ENCODE measurements around the gene PAX5. TPM values are rescaled to one million over a fixed set of nuclear protein-coding genes. Genes with fewer than 3 reads are reported as not detected.

PAX5 gene
- total RNA-seq, 1 donor from 2014 or later = 24.3 TPM

GRCh38 chr9:37031081-37031480 lies 3.0 kb downstream of the PAX5 start:
- Mint-ChIP-seq H3K36me3 (ENCODE audit: unreplicated experiment) (peaks cover 3% of the 10 kb centered on the region), H3K27me3 (ENCODE audit: unreplicated experiment) (peaks cover 16% of the 10 kb centered on the region), H3K4me1 (ENCODE audit: low read depth, unreplicated experiment) (peaks cover 17% of the 10 kb centered on the region), H3K4me3 (ENCODE audit: unreplicated experiment) (no peak overlapping the region), H3K9me3 (ENCODE audit: unreplicated experiment) (peaks cover 7% of the 10 kb centered on the region), H3K27ac (ENCODE audit: unreplicated experiment) (no peak overlapping the region)
- no peak for TF ChIP-seq CTCF (IDR thresholded peaks at IDR 0.05; ENCODE audit: partially characterized antibody, unreplicated experiment)
- no peak for DNase-seq

GRCh38 chr9:37030611-37030939 lies 3.5 kb downstream of the PAX5 start:
- H3K27ac Mint-ChIP-seq (ENCODE audit: unreplicated experiment) = peak overlapping the region; percentile 12

DNA sequence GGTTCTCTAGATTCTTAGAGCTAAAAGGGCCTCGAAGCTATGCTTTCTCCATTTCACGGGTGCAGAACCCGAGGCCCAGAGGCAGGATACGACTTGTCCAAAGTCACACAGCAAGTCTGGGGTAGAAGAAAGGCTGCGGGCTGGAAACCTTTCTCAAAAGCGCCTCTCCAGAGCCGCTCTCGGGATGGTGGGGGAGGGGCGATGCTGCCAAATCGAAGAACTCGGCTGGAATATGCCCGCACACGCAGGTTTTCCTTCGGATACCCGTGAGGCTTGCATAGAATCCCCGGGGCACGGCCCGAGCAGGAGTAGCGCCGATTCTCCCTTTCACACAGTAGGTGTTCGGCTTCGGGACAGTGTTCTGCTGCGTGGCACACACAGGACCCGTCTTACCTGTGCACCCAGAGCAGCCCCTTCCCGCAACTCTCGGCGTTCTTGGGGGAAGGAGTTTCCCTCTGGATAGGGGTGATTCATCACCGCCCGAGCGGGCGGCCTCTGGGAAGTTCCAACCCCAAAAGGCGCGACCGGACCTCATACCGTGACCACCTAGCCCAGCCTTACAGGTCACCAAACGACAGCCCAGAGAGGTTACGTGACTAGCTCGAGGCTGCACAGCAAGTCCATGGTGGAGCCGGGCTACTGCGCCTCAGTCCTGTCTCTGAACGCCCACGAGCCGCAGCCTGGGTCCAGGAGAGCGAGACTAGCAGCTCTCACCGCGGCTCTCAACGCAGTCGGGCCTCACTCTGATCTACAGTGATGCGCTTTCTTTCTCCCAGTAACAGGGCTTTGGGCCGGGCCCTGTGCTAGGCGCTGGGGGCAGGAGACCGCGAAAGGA lies 4.1 kb downstream of the PAX5 start:
- TF ChIP-seq CTCF (IDR thresholded peaks at IDR 0.05; ENCODE audit: partially characterized antibody, unreplicated experiment) = no peak
- Mint-ChIP-seq H3K27me3 (ENCODE audit: unreplicated experiment) (peaks cover 12% of the 10 kb centered on the region), H3K4me1 (ENCODE audit: low read depth, unreplicated experiment) (peaks cover 14% of the 10 kb centered on the region), H3K27ac (ENCODE audit: unreplicated experiment) (peak overlapping the region; percentile 94), H3K4me3 (ENCODE audit: unreplicated experiment) (peak overlapping the region; percentile 86), H3K9me3 (ENCODE audit: unreplicated experiment) (peaks cover 2% of the 10 kb centered on the region), H3K36me3 (ENCODE audit: unreplicated experiment) (no peaks in the 10 kb centered on the region)
- peak; percentile 67 for DNase-seq

More at GRCh38 chr9:37030611-37030939, 3.5 kb downstream of the PAX5 start:
- Mint-ChIP-seq H3K27me3 (ENCODE audit: unreplicated experiment) (peaks cover 12% of the 10 kb centered on the region), H3K4me3 (ENCODE audit: unreplicated experiment) (peak overlapping the region; percentile 57), H3K4me1 (ENCODE audit: low read depth, unreplicated experiment) (peaks cover 15% of the 10 kb centered on the region), H3K9me3 (ENCODE audit: unreplicated experiment) (peaks cover 4% of the 10 kb centered on the region), H3K36me3 (ENCODE audit: unreplicated experiment) (no peaks in the 10 kb centered on the region)
- TF ChIP-seq CTCF (IDR thresholded peaks at IDR 0.05; ENCODE audit: partially characterized antibody, unreplicated experiment) = no peak
- no peak for DNase-seq

DNA sequence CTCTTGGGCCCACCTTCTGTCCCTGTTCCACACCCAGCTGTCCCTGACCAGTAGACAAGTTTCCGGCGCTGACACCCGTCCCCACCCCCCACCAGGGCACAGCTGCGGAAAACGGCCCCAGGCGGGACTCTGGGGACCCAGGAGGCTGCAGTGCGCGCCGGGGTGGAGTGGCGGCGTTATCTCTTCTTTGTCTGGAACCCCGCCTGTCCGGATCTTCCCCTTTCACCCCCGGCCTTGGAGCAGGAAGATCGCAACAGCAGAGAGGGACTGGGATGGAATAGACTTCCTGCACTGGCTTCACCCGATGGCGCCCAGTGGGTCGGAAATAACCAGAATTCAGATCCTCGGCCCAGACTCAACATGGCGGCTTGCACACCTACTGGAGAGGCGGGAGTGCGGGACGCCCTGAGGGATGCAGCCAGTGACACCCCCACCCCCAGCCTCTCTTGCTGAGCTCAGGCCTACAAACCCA lies 4.7 kb downstream of the PAX5 start:
- peaks cover 10% of the 10 kb centered on the region for H3K27me3 Mint-ChIP-seq (ENCODE audit: unreplicated experiment)
- H3K36me3 Mint-ChIP-seq (ENCODE audit: unreplicated experiment) = no peaks in the 10 kb centered on the region
- peaks cover 14% of the 10 kb centered on the region for H3K4me1 Mint-ChIP-seq (ENCODE audit: low read depth, unreplicated experiment)
- peak overlapping the region; percentile 86 for H3K4me3 Mint-ChIP-seq (ENCODE audit: unreplicated experiment)
- TF ChIP-seq CTCF (IDR thresholded peaks at IDR 0.05; ENCODE audit: partially characterized antibody, unreplicated experiment) = no peak
- peaks cover 4% of the 10 kb centered on the region for H3K9me3 Mint-ChIP-seq (ENCODE audit: unreplicated experiment)
- DNase-seq = peak; percentile 86
- peak overlapping the region; percentile 94 for H3K27ac Mint-ChIP-seq (ENCODE audit: unreplicated experiment)

- Mint-ChIP-seq H3K27me3 (ENCODE audit: unreplicated experiment) (peaks cover 13% of the 10 kb centered on the region), H3K4me1 (ENCODE audit: low read depth, unreplicated experiment) (peaks cover 14% of the 10 kb centered on the region), H3K9me3 (ENCODE audit: unreplicated experiment) (peaks cover 4% of the 10 kb centered on the region), H3K36me3 (ENCODE audit: unreplicated experiment) (no peaks in the 10 kb centered on the region), H3K27ac (ENCODE audit: unreplicated experiment) (peak overlapping the region; percentile 94), H3K4me3 (ENCODE audit: unreplicated experiment) (peak overlapping the region; percentile 86)
- peak; percentile 58 for DNase-seq
- TF ChIP-seq CTCF (IDR thresholded peaks at IDR 0.05; ENCODE audit: partially characterized antibody, unreplicated experiment) = no peak
Measured at GRCh38 chr9:37028420-37029031, 5.5 kb downstream of the PAX5 start.
